ENCODE results near the gene RNMT. TPM values are rescaled to one million over a fixed set of nuclear protein-coding genes. Genes with fewer than 3 reads are reported as not detected.

RNMT gene
- total RNA-seq, 6 experiments from 2014 or later, result 26.8 to 32.1 (median 27.4) TPM

DNA sequence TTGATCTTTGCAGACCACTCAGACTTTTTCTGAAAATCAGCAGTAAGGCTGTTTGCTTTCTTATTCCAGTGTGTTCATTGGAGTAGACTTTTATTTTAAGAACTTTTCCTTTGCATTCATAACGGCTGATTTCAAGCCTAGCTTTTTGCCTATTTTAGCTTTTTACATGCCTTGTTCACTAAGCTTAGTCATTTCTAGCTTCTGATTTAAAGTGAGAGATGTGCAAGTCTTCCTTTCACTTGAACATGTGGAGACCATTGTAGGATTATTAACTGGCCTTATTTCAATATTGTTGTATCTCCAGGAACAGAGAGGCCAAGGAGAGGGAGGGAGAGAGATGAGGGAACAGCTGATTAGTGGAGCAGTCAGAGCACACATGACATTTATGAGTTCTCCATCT, 32.1 kb downstream of the RNMT start:
- no peak for DNase-seq
- Mint-ChIP-seq H3K36me3 (ENCODE audit: low read depth) (peaks cover 54% of the 10 kb centered on the region), H3K4me3 (no peak overlapping the region), H3K9me3 (no peaks in the 10 kb centered on the region), H3K27me3 (ENCODE audit: insufficient read depth) (no peaks in the 10 kb centered on the region), H3K4me1 (ENCODE audit: low read depth) (no peaks in the 10 kb centered on the region), H3K27ac (no peak overlapping the region)
- TF ChIP-seq, protein P1, sequence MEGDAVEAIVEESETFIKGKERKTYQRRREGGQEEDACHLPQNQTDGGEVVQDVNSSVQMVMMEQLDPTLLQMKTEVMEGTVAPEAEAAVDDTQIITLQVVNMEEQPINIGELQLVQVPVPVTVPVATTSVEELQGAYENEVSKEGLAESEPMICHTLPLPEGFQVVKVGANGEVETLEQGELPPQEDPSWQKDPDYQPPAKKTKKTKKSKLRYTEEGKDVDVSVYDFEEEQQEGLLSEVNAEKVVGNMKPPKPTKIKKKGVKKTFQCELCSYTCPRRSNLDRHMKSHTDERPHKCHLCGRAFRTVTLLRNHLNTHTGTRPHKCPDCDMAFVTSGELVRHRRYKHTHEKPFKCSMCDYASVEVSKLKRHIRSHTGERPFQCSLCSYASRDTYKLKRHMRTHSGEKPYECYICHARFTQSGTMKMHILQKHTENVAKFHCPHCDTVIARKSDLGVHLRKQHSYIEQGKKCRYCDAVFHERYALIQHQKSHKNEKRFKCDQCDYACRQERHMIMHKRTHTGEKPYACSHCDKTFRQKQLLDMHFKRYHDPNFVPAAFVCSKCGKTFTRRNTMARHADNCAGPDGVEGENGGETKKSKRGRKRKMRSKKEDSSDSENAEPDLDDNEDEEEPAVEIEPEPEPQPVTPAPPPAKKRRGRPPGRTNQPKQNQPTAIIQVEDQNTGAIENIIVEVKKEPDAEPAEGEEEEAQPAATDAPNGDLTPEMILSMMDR (IDR thresholded peaks at IDR 0.05), result no peak

DNA sequence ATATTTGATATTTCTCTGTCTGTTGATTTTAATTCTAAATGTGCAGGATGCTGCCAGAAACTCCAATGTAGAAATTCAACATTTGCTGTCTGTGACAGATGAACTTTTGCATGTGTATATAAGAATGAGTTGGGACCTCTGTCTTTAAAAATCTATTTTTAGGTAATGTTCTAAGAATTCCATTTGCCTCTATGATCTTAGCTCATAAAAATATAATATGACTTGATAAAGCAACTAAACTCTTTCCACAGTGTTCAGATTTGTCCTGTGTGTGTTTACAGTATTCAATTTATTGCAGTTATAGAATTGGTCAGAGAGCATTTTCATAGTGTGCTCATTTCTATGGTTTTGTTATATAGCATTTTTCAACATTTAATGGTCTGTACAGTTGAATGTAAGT, 33.6 kb downstream of the RNMT start:
- Mint-ChIP-seq H3K4me1 (ENCODE audit: low read depth) (no peaks in the 10 kb centered on the region), H3K4me3 (no peak overlapping the region), H3K27ac (no peak overlapping the region), H3K27me3 (ENCODE audit: insufficient read depth) (no peaks in the 10 kb centered on the region), H3K36me3 (ENCODE audit: low read depth) (peaks cover 45% of the 10 kb centered on the region), H3K9me3 (no peaks in the 10 kb centered on the region)
- TF ChIP-seq, protein P1 (IDR thresholded peaks at IDR 0.05), result no peak
- DNase-seq, result no peak

DNA sequence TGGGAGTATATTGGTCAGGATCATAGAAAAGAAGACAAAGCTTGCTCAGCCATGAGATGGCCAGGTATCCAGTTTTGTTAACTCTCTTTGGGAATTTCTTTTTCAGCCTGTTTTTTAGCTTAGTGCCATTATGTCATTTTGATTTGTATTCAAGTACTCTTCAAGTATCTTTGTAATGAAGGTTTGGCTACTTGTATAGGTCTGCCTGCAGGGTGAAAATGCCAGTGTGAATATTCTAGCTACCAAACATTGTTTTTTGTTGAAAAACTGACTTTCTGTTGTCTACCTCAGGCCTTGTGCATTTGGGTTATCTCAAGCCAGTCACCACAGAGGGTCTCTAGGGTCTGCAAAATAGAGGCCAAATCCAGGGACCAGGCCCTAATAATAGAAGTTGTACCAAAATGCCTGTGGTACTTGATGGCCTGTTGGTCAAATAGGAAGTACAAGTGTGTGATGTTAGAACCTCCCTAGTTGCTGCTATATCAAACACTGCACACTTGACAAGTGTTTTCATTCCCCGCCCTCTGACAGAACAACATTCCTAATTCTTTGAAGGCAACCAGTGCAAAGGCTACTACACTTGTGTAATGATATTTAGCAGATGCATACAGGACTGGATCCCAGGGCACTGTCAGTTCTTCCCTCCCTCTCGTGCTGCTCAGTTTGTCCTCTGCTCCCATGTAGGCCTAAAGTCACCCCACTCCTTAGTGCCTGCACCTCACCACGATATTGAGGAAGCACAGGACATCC, 36.4 kb downstream of the RNMT start:
- TF ChIP-seq, protein P1 (IDR thresholded peaks at IDR 0.05), result no peak
- no peak for DNase-seq
- Mint-ChIP-seq H3K36me3 (ENCODE audit: low read depth) (peaks cover 18% of the 10 kb centered on the region; the same call in 1 of the 2 replicates), H3K27me3 (ENCODE audit: insufficient read depth) (peaks cover 3% of the 10 kb centered on the region; the same call in 1 of the 2 replicates), H3K9me3 (no peaks in the 10 kb centered on the region), H3K27ac (no peak overlapping the region), H3K4me1 (ENCODE audit: low read depth) (no peaks in the 10 kb centered on the region), H3K4me3 (no peak overlapping the region)

DNA sequence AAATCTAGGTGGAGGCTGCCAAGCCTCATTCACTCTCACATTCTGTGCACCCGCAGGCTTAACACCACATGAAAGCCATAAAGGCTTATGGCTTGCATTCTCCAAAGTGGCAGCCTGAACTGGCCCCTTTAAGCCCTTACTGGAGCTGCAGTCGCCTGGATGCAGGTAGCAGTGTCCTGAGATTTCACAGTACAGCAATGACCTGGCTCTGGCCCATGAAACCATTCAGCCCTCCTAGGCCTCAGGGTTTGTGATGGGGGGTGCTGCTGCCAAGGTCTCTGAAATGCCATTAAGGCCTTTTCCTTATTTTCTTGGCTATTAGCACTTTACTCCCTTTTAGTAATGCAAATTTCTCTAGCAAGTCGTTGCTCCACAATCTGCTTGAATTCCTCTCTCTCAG, 48.6 kb downstream of the RNMT start:
- no peaks in the 10 kb centered on the region for H3K9me3 Mint-ChIP-seq
- H3K36me3 Mint-ChIP-seq (ENCODE audit: low read depth), result no peaks in the 10 kb centered on the region
- H3K27ac Mint-ChIP-seq, result no peak overlapping the region
- TF ChIP-seq, protein P1 (IDR thresholded peaks at IDR 0.05), result no peak
- peaks cover 2% of the 10 kb centered on the region; the same call in 1 of the 2 replicates for H3K27me3 Mint-ChIP-seq (ENCODE audit: insufficient read depth)
- no peak for DNase-seq
- H3K4me3 Mint-ChIP-seq, result no peak overlapping the region
- H3K4me1 Mint-ChIP-seq (ENCODE audit: low read depth), result no peaks in the 10 kb centered on the region

DNA sequence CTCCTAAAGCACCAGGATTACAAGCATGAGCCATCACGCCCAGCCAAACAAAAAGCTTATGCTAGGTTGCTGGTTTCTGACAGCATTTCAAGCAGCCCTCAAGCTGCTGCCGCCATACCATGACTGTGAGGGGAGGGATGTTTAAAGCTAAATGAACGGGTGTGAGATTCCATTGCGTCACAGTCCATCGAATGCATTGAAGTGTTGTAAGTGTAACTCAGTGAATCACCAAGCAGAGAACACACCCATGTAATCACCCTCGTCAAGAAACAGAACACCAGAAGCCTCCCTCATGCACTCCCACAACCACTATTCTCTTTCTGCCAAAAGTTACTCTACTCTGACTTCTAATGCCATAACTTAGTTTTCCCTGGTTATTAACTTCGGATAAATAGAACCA, 64.7 kb downstream of the RNMT start:
- no peaks in the 10 kb centered on the region; the same call in 1 of the 2 replicates for H3K27me3 Mint-ChIP-seq (ENCODE audit: insufficient read depth)
- no peak for DNase-seq
- H3K4me1 Mint-ChIP-seq (ENCODE audit: low read depth), result no peaks in the 10 kb centered on the region
- TF ChIP-seq, protein P1 (IDR thresholded peaks at IDR 0.05), result no peak
- no peak overlapping the region for H3K4me3 Mint-ChIP-seq
- no peaks in the 10 kb centered on the region for H3K9me3 Mint-ChIP-seq
- H3K36me3 Mint-ChIP-seq (ENCODE audit: low read depth), result no peaks in the 10 kb centered on the region
- H3K27ac Mint-ChIP-seq, result no peak overlapping the region

Data from HFFc6 (cell line).